Keratinocyte (primary cell): ENCODE data around the gene PCDHB16.

Experiments
- CTCF ChIP-seq, 3 experiments: IDR thresholded peaks in 1 of 3; conservative IDR thresholded peaks in 1 of 3; optimal IDR thresholded peaks in 1 of 3; 2 replicates in 2 of 3; 3 replicates in 1 of 3; pipeline versions ENCODE3 to v1.5.1; 2011; ENCODE audit warnings: low read length in 3 of 3, mild to moderate bottlenecking in 3 of 3, moderate library complexity in 2 of 3, control low read depth in 1 of 3, inconsistent platforms in 1 of 3; ENCODE audit not compliant: insufficient read depth in 2 of 3; ENCODE audit errors: extremely low read depth in 1 of 3
- EZH2 ChIP-seq: IDR thresholded peaks from one replicate; pipeline ENCODE4 v1.6.1; 2012; ENCODE audit warnings: inconsistent platforms, mild to moderate bottlenecking, low read length, moderate library complexity

GRCh38 chr5:141175933-141176332, 6.3 kb upstream of the PCDHB16 start:
- no peak for TF ChIP-seq CTCF (optimal IDR thresholded peaks at IDR 0.05 in 1 of 3, IDR thresholded peaks at IDR 0.05 in 1 of 3, conservative IDR thresholded peaks at IDR 0.05 in 1 of 3; ENCODE audit: extremely low read depth in 1 of 3, insufficient read depth in 2 of 3, low read length in 3 of 3)
- no peak for TF ChIP-seq EZH2
